Bone marrow (tissue), 2 donors: ENCODE measurements around the gene ARHGAP22.

Experiments
- DNase-seq, 2 donors: peaks; one replicate each; lab custom pipeline; 2025; lab: John Stamatoyannopoulos, UW

Gene ARHGAP22

GRCh38 chr10:48511875-48512231 is 93.0 kb downstream of the ARHGAP22 start:
- peak in 1 of 2 donors; percentile 53 for DNase-seq

GRCh38 chr10:48511066-48511874 is 93.6 kb downstream of the ARHGAP22 start:
- no peak for DNase-seq

GRCh38 chr10:48509974-48510692 is 94.7 kb downstream of the ARHGAP22 start:
- DNase-seq = peak in 1 of 2 donors; percentile 24

GRCh38 chr10:48508791-48509772 is 95.8 kb downstream of the ARHGAP22 start:
- no peak for DNase-seq

- DNase-seq = no peak
Observed at GRCh38 chr10:48507933-48508790, 96.7 kb downstream of the ARHGAP22 start.

GRCh38 chr10:48507494-48507893 is 97.4 kb downstream of the ARHGAP22 start:
- DNase-seq = no peak

GRCh38 chr10:48506147-48506917 is 98.5 kb downstream of the ARHGAP22 start:
- DNase-seq = peak in 1 of 2 donors; percentile 52

- peak in 1 of 2 donors; percentile 62 for DNase-seq
Observed at GRCh38 chr10:48505394-48506112, 99.3 kb downstream of the ARHGAP22 start.

- no peak for DNase-seq
Observed at GRCh38 chr10:48504141-48504885, 100.6 kb downstream of the ARHGAP22 start.

- DNase-seq = no peak
Observed at GRCh38 chr10:48503293-48503911, 101.5 kb downstream of the ARHGAP22 start.

- no peak for DNase-seq
Observed at GRCh38 chr10:48502791-48503190, 102.1 kb downstream of the ARHGAP22 start.

GRCh38 chr10:48501787-48502771 is 102.8 kb downstream of the ARHGAP22 start:
- DNase-seq = peak in 1 of 2 donors; percentile 21

GRCh38 chr10:48501226-48501625 is 103.6 kb downstream of the ARHGAP22 start:
- DNase-seq = no peak

- peak in 1 of 2 donors; percentile 49 for DNase-seq
Observed at GRCh38 chr10:48500771-48501170, 104.1 kb downstream of the ARHGAP22 start.

GRCh38 chr10:48498940-48499510 is 105.8 kb downstream of the ARHGAP22 start:
- DNase-seq = no peak
